OCI-LY3 (cell line): ENCODE data around the gene SRXN1.

Experiments used
- EZH2phosphoT487 ChIP-seq: fragments of 200-600 bp; shearing (Covaris generic); IDR thresholded peaks from 2 replicates; pipeline ENCODE4 v1.6.1; 2018; ENCODE audit warnings: antibody characterized with exemption, mixed run types, low read depth
- TF ChIP-seq, protein P1 (sequence below): fragments of 200-600, 300-600 bp; sonication (generic); IDR thresholded peaks from 2 replicates; pipeline ENCODE4 v1.5.1; 2014; ENCODE audit warnings: antibody characterized with exemption, low read length, low read depth

DNA sequence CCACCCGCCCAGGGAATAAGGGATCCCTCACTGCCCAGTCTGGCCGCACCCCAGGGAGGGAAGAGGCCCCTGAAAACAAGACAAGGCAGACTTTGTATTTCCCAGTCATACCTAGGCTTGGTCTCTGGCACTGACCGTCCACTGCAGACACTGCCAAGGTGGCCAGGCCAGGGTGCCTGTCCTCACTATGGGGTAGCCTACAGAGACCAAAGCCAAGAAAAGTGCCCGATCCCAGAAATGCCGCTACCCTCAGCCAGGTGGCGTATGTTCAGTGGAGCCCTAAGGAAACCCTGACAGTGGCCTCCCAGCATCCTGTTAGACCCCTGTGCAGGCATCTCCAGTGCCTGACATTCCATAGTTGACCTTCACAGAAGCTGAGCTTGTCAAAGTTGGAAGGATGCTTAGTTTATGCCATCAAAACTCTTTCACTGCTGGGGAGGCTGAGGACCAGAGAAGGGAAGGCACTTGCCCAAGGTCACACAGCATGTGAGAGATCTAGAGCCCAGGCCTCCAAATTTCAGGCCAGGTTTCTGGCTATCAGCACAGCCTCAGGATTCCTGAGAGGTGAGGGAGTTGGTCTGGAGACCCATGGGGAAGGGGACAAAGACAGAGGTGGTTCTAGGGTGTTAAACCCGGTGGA is 20.1 kb upstream of the SRXN1 start:
- TF ChIP-seq, protein P1, sequence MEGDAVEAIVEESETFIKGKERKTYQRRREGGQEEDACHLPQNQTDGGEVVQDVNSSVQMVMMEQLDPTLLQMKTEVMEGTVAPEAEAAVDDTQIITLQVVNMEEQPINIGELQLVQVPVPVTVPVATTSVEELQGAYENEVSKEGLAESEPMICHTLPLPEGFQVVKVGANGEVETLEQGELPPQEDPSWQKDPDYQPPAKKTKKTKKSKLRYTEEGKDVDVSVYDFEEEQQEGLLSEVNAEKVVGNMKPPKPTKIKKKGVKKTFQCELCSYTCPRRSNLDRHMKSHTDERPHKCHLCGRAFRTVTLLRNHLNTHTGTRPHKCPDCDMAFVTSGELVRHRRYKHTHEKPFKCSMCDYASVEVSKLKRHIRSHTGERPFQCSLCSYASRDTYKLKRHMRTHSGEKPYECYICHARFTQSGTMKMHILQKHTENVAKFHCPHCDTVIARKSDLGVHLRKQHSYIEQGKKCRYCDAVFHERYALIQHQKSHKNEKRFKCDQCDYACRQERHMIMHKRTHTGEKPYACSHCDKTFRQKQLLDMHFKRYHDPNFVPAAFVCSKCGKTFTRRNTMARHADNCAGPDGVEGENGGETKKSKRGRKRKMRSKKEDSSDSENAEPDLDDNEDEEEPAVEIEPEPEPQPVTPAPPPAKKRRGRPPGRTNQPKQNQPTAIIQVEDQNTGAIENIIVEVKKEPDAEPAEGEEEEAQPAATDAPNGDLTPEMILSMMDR: peak; percentile 69
- TF ChIP-seq EZH2phosphoT487: no peak
